ENCODE measurements around the gene CATSPERD. TPM values are rescaled to one million over a fixed set of nuclear protein-coding genes. Genes with fewer than 3 reads are reported as not detected.
"Not testable (repeated sequence)": the region's sequence is repeated elsewhere in the genome, so short reads cannot be mapped to it uniquely, and the experiment has no call there.

The CATSPERD gene
- total RNA-seq, 6 experiments from 2014 or later, result not detected

DNA sequence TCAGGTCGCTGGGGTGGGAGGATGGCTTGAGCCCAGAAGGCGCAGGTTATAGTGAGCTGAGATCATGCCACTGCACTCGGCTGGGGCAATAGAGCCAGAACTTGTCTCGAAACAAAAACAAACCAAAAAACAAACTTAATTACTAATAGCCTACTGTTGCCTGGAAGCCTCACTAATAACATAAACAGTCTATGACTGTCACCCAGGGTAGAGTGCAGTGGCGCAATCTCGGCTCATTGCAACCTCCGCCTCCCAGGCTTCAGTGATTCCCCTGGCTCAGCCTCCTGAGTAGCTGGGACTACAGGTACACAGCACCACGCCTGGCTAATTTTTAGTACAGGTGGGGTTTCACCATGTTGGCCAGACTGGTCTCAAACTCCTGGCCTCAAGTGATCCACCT, 18.0 kb downstream of the CATSPERD start:
- H3K4me3 Mint-ChIP-seq, result no peak overlapping the region
- no peaks in the 10 kb centered on the region for H3K36me3 Mint-ChIP-seq (ENCODE audit: low read depth)
- H3K27me3 Mint-ChIP-seq (ENCODE audit: insufficient read depth), result peaks cover 5% of the 10 kb centered on the region
- TF ChIP-seq, protein P1, sequence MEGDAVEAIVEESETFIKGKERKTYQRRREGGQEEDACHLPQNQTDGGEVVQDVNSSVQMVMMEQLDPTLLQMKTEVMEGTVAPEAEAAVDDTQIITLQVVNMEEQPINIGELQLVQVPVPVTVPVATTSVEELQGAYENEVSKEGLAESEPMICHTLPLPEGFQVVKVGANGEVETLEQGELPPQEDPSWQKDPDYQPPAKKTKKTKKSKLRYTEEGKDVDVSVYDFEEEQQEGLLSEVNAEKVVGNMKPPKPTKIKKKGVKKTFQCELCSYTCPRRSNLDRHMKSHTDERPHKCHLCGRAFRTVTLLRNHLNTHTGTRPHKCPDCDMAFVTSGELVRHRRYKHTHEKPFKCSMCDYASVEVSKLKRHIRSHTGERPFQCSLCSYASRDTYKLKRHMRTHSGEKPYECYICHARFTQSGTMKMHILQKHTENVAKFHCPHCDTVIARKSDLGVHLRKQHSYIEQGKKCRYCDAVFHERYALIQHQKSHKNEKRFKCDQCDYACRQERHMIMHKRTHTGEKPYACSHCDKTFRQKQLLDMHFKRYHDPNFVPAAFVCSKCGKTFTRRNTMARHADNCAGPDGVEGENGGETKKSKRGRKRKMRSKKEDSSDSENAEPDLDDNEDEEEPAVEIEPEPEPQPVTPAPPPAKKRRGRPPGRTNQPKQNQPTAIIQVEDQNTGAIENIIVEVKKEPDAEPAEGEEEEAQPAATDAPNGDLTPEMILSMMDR (IDR thresholded peaks at IDR 0.05), result no peak
- no peak overlapping the region for H3K27ac Mint-ChIP-seq
- H3K4me1 Mint-ChIP-seq (ENCODE audit: low read depth), result no peaks in the 10 kb centered on the region
- no peaks in the 10 kb centered on the region for H3K9me3 Mint-ChIP-seq
- peak; percentile 6 for DNase-seq

DNA sequence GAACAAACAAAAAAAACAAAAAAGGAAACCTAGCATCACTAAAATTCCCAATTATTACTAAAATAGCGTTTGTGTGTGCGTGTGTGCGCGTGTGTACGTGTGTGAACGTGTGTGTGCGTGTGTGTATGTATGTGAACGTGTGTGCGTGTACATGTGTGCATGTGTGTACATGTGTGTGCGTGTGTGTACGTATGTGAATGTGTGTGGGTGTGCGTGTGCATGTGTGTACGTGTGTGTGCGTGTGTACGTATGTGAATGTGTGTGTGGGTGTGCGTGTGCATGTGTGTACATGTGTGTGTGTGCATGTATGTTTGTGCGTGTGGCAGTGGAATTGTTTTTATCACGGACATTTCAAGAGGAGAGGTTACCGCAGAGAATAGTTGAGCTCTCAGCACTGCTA, 21.6 kb downstream of the CATSPERD start:
- H3K36me3 Mint-ChIP-seq (ENCODE audit: low read depth), result no peaks in the 10 kb centered on the region
- H3K27ac Mint-ChIP-seq, result no peak overlapping the region
- no peaks in the 10 kb centered on the region for H3K4me1 Mint-ChIP-seq (ENCODE audit: low read depth)
- H3K9me3 Mint-ChIP-seq, result no peaks in the 10 kb centered on the region
- peaks cover 5% of the 10 kb centered on the region for H3K27me3 Mint-ChIP-seq (ENCODE audit: insufficient read depth)
- no peak for DNase-seq
- H3K4me3 Mint-ChIP-seq, result no peak overlapping the region
- TF ChIP-seq, protein P1 (IDR thresholded peaks at IDR 0.05), result no peak

DNA sequence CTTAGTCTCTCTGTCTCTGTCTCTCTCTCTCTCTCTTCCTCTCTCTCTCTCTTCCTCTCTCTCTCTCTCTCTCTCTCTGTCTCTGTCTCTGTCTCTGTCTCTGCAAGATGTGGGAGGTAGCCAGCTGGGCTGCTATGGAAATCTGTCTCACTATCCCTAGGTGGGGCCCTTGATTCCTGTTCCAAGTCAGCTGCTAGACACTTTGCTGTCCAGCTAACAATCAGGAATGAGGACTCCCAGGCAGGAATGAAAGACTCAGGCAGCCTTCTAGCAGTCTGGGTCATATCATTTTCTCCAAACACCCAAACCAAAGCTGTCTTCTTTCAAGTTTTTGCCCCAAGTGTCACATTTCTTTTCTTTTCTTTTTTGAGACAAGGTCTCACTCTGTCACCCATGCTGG, 23.2 kb downstream of the CATSPERD start:
- Mint-ChIP-seq H3K4me1 (ENCODE audit: low read depth) (no peaks in the 10 kb centered on the region), H3K27me3 (ENCODE audit: insufficient read depth) (peaks cover 5% of the 10 kb centered on the region), H3K4me3 (no peak overlapping the region), H3K36me3 (ENCODE audit: low read depth) (no peaks in the 10 kb centered on the region), H3K9me3 (no peaks in the 10 kb centered on the region), H3K27ac (no peak overlapping the region)
- DNase-seq, result peak; percentile 4
- TF ChIP-seq, protein P1 (IDR thresholded peaks at IDR 0.05), result no peak

DNA sequence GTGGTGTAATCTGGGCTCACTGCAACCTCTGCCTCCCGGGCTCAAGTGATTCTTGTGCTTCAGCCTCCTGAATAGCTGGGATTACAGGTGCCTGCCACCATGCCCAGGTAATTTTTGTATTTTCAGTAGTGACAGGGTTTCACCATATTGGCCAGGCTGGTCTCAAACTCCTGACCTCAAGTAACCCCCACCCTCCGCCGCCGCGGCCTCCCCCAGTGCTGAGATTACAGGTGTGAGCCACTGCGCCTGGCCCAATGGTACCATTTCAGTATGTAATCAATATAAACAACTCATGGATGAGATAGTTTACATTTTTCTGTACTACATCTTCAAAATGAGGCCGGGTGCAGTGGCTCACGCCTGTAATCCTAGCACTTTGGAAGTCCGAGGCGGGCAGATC, 24.6 kb downstream of the CATSPERD start:
- not testable (repeated sequence) for H3K27me3 Mint-ChIP-seq (ENCODE audit: insufficient read depth); H3K4me3 Mint-ChIP-seq

DNA sequence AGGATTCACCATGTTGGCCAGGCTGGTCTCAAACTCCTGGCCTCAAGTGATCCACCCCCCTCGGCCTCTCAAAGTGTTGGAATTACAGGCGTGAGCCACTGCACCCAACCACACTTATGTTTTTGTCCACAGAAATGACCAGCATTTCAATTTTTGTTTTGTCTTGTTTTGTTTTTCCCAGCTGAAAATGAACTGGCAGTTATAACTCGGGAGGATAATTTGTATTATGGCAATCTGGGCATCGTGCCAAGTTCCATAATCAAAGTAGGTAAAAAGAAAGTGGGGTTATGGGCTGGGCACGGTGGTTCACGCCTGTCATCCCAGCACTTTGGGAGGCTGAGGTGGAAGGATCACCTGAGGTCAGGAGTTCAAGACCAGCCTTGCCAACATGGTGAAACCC, 28.5 kb downstream of the CATSPERD start:
- not testable (repeated sequence) for DNase-seq; H3K4me1 Mint-ChIP-seq (ENCODE audit: low read depth); H3K4me3 Mint-ChIP-seq

More for the DNA sequence above, 24.6 kb downstream of the CATSPERD start:
- not testable (repeated sequence) for DNase-seq; H3K4me1 Mint-ChIP-seq (ENCODE audit: low read depth); H3K36me3 Mint-ChIP-seq (ENCODE audit: low read depth); H3K9me3 Mint-ChIP-seq; H3K27ac Mint-ChIP-seq

DNA sequence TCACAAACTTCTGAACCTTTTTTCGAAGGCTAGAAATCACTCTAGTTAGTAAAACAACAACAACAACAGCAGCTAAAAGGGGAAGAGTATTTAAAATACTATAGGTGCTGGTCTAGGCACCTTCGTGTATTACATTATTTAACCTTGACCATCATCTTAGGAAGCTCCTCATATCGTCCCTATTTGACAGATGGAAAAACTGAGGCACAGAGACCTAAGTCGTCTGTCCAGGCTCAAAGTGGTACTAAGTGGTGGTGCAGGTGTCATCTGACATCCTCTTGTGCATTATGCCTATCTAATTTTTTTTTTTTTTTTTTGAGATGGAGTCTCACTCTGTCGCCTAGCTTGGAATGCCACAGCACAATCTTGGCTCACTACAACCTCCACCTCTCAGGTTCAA, 29.1 kb downstream of the CATSPERD start:
- no peaks in the 10 kb centered on the region for H3K4me1 Mint-ChIP-seq (ENCODE audit: low read depth)
- TF ChIP-seq, protein P1 (IDR thresholded peaks at IDR 0.05), result no peak
- peaks cover 16% of the 10 kb centered on the region for H3K27me3 Mint-ChIP-seq (ENCODE audit: insufficient read depth)
- H3K4me3 Mint-ChIP-seq, result no peak overlapping the region
- H3K27ac Mint-ChIP-seq, result no peak overlapping the region
- H3K9me3 Mint-ChIP-seq, result no peaks in the 10 kb centered on the region
- DNase-seq, result no peak
- no peaks in the 10 kb centered on the region for H3K36me3 Mint-ChIP-seq (ENCODE audit: low read depth)

More for the DNA sequence above, 28.5 kb downstream of the CATSPERD start:
- not testable (repeated sequence) for H3K36me3 Mint-ChIP-seq (ENCODE audit: low read depth); H3K27ac Mint-ChIP-seq; H3K9me3 Mint-ChIP-seq
- H3K27me3 Mint-ChIP-seq (ENCODE audit: insufficient read depth), result peaks cover 12% of the 10 kb centered on the region

DNA sequence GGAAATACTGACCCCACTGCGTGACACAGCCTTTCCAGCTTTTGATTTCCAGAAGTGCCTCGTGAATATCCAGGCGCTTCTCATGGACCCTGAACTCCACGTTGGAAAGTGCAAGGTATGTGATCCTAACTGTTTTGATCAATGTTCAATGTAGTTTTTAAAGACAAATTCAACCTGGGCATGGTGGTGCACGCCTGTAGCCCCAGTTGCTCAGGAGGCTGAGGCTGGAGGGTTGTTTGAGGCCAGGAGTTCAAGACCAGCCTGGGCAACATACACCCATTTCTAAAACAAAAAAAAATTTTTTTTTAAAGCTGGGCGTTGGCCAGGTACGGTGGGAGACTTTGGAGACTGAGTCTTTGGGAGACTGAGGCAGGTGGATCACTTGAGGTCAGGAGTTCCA, 31.3 kb downstream of the CATSPERD start:
- H3K27me3 Mint-ChIP-seq (ENCODE audit: insufficient read depth), result peaks cover 17% of the 10 kb centered on the region
- DNase-seq, result no peak
- H3K9me3 Mint-ChIP-seq, result no peaks in the 10 kb centered on the region
- H3K27ac Mint-ChIP-seq, result no peak overlapping the region
- no peaks in the 10 kb centered on the region for H3K4me1 Mint-ChIP-seq (ENCODE audit: low read depth)
- TF ChIP-seq, protein P1 (IDR thresholded peaks at IDR 0.05), result no peak
- H3K36me3 Mint-ChIP-seq (ENCODE audit: low read depth), result no peaks in the 10 kb centered on the region
- H3K4me3 Mint-ChIP-seq, result no peak overlapping the region
